Panc1 (cell line): ENCODE results near the gene ZSCAN18. TPM values are rescaled to one million over a fixed set of nuclear protein-coding genes. Genes with fewer than 3 reads are reported as not detected.

Experiments
- ATAC-seq: fragments of 200-7000 bp; cut with Tn5 transposase; 2 replicates; pipeline ENCODE4 v1.9.1; 2020; ENCODE audit warnings: mild to moderate bottlenecking, moderate library complexity
- BruUV-seq: library from RNA; stranded (reverse); fragments of 400-500 nt; replicated peaks from 2 replicates; lab custom pipeline; 2021; lab: Mats Ljungman, UMichigan
- CTCF ChIA-PET: fragments of 300-600 bp; sonication (Branson Sonifier 250); formaldehyde crosslinking; loops from one replicate; lab custom pipeline; 2022; ENCODE audit warnings: antibody characterized with exemption; lab: Charles Lee
- POLR2A ChIA-PET: fragments of 300-600 bp; sonication (Branson Sonifier 250); formaldehyde crosslinking; loops from one replicate; lab custom pipeline; 2022; ENCODE audit warnings: antibody characterized with exemption; lab: Charles Lee
- DNase-seq: peaks from one replicate; pipeline ENCODE4 v3.0.0-alpha.2; 2010; ENCODE audit warnings: low read depth, low spot score
- H3K27ac ChIP-seq: 2 replicates; pipeline ENCODE4 v1.5.1; 2011; ENCODE audit warnings: mild to moderate bottlenecking, low read length, inconsistent platforms
- H3K27me3 ChIP-seq: fragments of 200-500 bp; sonication (Bioruptor generic); 2 replicates; pipeline ENCODE4 v1.6.0; 2014; ENCODE audit warnings: low read length, inconsistent platforms; ENCODE audit not compliant: control insufficient read depth, insufficient read depth
- H3K36me3 ChIP-seq: fragments of 200-500 bp; sonication (Bioruptor generic); 2 replicates; pipeline ENCODE4 v1.5.1; 2014; ENCODE audit warnings: inconsistent platforms, mild to moderate bottlenecking, low read length, moderate library complexity; ENCODE audit not compliant: control insufficient read depth, insufficient read depth
- H3K4me1 ChIP-seq: 2 replicates; pipeline ENCODE4 v1.5.1; 2011; ENCODE audit warnings: inconsistent platforms, mild to moderate bottlenecking, low read length, moderate library complexity; ENCODE audit not compliant: control insufficient read depth, insufficient read depth
- H3K4me3 ChIP-seq, 2 experiments: 2 replicates each; pipeline ENCODE4 v1.5.1; 2011 to 2012; ENCODE audit warnings: low read depth in 2 of 2, low read length in 2 of 2, mild to moderate bottlenecking in 2 of 2, inconsistent platforms in 1 of 2, moderate library complexity in 1 of 2
- H3K9me3 ChIP-seq: fragments of 200-500 bp; sonication (Bioruptor generic); 2 replicates; pipeline ENCODE4 v1.5.1; 2014; ENCODE audit warnings: low read depth, mild to moderate bottlenecking, inconsistent platforms, low read length, moderate library complexity; ENCODE audit not compliant: control insufficient read depth, insufficient read depth
- POLR2AphosphoS5 ChIP-seq: IDR thresholded peaks from 2 replicates; pipeline ENCODE4 v1.6.1; 2012; ENCODE audit warnings: mild to moderate bottlenecking, low read depth, low read length, moderate library complexity
- SIN3A ChIP-seq: IDR thresholded peaks from 2 replicates; pipeline ENCODE4 v1.6.1; 2012; ENCODE audit warnings: low read depth, mild to moderate bottlenecking, low read length, moderate library complexity, borderline replicate concordance; ENCODE audit not compliant: insufficient read depth
- TCF7L2 ChIP-seq: IDR thresholded peaks from 2 replicates; pipeline ENCODE4 v1.6.1; 2011; ENCODE audit warnings: mild to moderate bottlenecking, low read depth, low read length, inconsistent platforms
- in situ Hi-C: cut with HindIII; loops from 2 replicates; pipeline ENCODE4 v1.10.0; 2016; ENCODE audit warnings: low sequenced_read_pairs, low pct_unique_long_range_greater_than_20kb
- intact Hi-C: fragments of 100-400 bp; cut with micrococcal nuclease; formaldehyde crosslinking; loops from one replicate; pipeline ENCODE4 v1.10.0; 2022; ENCODE audit not compliant: unreplicated experiment
- total RNA-seq: library from RNA; stranded (reverse); gene quantifications from one replicate; pipeline ENCODE4 v1.2.1, GENCODE V29; 2021; ENCODE audit not compliant: unreplicated experiment
- TF ChIP-seq, protein P1 (sequence below), 2 experiments: IDR thresholded peaks; 2 replicates each; pipeline ENCODE4 v1.6.1; 2011 to 2012; ENCODE audit warnings: low read depth in 2 of 2, control low read depth in 1 of 2, low read length in 1 of 2, mild to moderate bottlenecking in 1 of 2, moderate library complexity in 1 of 2; ENCODE audit not compliant: insufficient read depth in 1 of 2
- TF ChIP-seq, protein P2 (sequence below): fragments of 450-650 bp; IDR thresholded peaks from 2 replicates; pipeline ENCODE4 v1.5.1; 2017; ENCODE audit warnings: mild to moderate bottlenecking

The ZSCAN18 gene
- total RNA-seq, 1 experiment from 2014 or later: not detected

DNA sequence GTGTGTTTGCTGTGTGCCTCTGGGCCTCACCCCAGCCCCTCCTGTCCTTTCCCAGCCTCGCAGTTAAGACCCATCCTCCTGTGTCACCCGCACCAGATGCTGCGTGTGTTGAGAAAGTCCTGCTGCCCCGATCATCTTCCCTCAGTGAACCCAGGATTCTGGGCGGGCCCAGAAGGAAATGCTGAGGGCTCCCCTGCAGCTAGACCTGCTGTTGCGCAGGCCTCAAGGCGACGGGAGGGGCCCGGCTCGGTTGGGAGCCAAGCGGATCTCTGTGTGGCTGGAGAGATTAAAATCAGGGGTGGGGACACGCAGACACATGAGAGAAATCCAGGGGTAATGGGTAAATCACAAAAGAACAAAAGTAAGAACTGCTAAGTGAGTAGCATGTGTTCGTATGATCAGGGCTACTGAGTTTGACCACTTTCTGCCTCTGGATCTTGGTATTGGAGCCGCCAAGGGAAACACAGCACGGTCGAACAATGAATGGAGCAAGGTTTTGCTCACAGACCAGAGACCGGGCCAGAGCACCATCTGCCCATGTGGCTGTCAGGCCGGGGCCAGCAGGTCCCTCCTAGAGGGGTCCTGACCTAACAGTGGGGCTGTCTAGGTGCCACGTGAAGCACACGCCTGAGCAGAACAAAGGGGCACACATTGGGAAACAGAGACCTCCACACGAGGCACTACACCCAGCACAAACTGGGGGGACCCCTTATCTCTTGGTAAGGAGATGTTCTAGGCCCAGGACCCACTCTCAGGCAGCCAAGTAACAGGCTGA, 57.1 kb downstream of the ZSCAN18 start:
- Histone ChIP-seq H3K4me3 (no peak overlapping the region), H3K27ac (no peak overlapping the region), H3K4me1 (no peaks in the 10 kb centered on the region), H3K27me3 (no peaks in the 10 kb centered on the region), H3K36me3 (no peaks in the 10 kb centered on the region), H3K9me3 (peaks cover 6% of the 10 kb centered on the region; the same call in 1 of the 2 replicates)
- DNase-seq (no peak), ATAC-seq (no peak)
- TF ChIP-seq SIN3A (no peak), TCF7L2 (no peak), POLR2AphosphoS5 (no peak)
- TF ChIP-seq, protein P1, sequence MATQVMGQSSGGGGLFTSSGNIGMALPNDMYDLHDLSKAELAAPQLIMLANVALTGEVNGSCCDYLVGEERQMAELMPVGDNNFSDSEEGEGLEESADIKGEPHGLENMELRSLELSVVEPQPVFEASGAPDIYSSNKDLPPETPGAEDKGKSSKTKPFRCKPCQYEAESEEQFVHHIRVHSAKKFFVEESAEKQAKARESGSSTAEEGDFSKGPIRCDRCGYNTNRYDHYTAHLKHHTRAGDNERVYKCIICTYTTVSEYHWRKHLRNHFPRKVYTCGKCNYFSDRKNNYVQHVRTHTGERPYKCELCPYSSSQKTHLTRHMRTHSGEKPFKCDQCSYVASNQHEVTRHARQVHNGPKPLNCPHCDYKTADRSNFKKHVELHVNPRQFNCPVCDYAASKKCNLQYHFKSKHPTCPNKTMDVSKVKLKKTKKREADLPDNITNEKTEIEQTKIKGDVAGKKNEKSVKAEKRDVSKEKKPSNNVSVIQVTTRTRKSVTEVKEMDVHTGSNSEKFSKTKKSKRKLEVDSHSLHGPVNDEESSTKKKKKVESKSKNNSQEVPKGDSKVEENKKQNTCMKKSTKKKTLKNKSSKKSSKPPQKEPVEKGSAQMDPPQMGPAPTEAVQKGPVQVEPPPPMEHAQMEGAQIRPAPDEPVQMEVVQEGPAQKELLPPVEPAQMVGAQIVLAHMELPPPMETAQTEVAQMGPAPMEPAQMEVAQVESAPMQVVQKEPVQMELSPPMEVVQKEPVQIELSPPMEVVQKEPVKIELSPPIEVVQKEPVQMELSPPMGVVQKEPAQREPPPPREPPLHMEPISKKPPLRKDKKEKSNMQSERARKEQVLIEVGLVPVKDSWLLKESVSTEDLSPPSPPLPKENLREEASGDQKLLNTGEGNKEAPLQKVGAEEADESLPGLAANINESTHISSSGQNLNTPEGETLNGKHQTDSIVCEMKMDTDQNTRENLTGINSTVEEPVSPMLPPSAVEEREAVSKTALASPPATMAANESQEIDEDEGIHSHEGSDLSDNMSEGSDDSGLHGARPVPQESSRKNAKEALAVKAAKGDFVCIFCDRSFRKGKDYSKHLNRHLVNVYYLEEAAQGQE (IDR thresholded peaks at IDR 0.05; ENCODE audit: insufficient read depth in 1 of 2, low read depth in 2 of 2, low read length in 1 of 2): no peak
- TF ChIP-seq, protein P2, sequence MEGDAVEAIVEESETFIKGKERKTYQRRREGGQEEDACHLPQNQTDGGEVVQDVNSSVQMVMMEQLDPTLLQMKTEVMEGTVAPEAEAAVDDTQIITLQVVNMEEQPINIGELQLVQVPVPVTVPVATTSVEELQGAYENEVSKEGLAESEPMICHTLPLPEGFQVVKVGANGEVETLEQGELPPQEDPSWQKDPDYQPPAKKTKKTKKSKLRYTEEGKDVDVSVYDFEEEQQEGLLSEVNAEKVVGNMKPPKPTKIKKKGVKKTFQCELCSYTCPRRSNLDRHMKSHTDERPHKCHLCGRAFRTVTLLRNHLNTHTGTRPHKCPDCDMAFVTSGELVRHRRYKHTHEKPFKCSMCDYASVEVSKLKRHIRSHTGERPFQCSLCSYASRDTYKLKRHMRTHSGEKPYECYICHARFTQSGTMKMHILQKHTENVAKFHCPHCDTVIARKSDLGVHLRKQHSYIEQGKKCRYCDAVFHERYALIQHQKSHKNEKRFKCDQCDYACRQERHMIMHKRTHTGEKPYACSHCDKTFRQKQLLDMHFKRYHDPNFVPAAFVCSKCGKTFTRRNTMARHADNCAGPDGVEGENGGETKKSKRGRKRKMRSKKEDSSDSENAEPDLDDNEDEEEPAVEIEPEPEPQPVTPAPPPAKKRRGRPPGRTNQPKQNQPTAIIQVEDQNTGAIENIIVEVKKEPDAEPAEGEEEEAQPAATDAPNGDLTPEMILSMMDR: no peak
- CTCF ChIA-PET: interaction anchor here (0.6 kb wide), 1 partner anchor 378 kb away, joined by 15 read pairs; no protein-coding TSS in a partner anchor
- BruUV-seq: no TSS peak
- POLR2A ChIA-PET: no interaction called here
- in situ Hi-C loops (no loop called here), intact Hi-C loops (no loop called here)

DNA sequence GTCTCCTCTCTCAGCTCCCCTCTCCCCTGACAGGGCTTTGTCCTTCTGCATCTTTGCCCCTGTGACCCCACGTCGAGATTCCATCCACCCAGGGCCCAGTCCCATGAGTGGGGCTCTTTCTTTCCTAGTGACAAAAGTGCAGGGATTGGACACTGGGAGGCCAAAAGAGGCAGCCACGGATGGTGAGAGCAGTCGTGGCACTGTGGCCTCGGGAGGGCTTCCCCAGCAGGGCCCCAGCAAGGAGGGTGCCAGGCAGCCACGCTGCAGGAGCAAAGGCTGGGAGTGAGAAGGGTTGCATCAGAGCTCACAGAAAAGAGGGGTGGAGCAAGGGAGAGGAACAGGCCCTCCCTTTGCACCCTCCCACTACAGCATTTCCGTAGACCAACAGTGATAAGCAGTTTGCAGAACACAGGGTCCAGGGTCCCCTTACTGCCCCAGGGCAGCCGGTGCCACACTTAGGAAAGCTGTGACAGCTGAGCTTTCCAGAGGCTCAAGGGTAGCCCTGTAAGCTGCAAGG, 59.3 kb downstream of the ZSCAN18 start:
- Histone ChIP-seq H3K9me3 (no peaks in the 10 kb centered on the region), H3K27ac (no peak overlapping the region), H3K4me3 (no peak overlapping the region), H3K4me1 (no peaks in the 10 kb centered on the region), H3K27me3 (no peaks in the 10 kb centered on the region), H3K36me3 (no peaks in the 10 kb centered on the region)
- ATAC-seq: no peak
- no TSS peak for BruUV-seq
- POLR2A ChIA-PET: no interaction called here
- in situ Hi-C loops: no loop called here
- DNase-seq: no peak
- intact Hi-C loops: no loop called here
- TF ChIP-seq TCF7L2: no peak
- TF ChIP-seq, protein P2: no peak
- no peak for TF ChIP-seq SIN3A
- no peak for TF ChIP-seq POLR2AphosphoS5
- TF ChIP-seq, protein P1 (IDR thresholded peaks at IDR 0.05; ENCODE audit: insufficient read depth in 1 of 2, low read depth in 2 of 2, low read length in 1 of 2): no peak
- CTCF ChIA-PET: no interaction called here
